ENCODE measurements around the gene CHRNA3.

CHRNA3 gene

GRCh38 chr15:78637776-78638435 lies 17.1 kb upstream of the CHRNA3 start:
- intact Hi-C loops (cut with DNase I), result loop anchor here (2.0 kb wide), 1 partner anchor 71 kb away; no protein-coding TSS in a partner anchor

GRCh38 chr15:78636378-78636859 lies 15.6 kb upstream of the CHRNA3 start:
- intact Hi-C loops (cut with DNase I), result no loop called here

More at GRCh38 chr15:78637776-78638435, 17.1 kb upstream of the CHRNA3 start:
- DNase-seq, result peak in 1 of 10 donors; percentile 26

GRCh38 chr15:78635346-78635745 lies 14.6 kb upstream of the CHRNA3 start:
- peak in 1 of 10 donors; percentile 59 for DNase-seq
- intact Hi-C loops (cut with DNase I), result no loop called here

More at GRCh38 chr15:78636378-78636859, 15.6 kb upstream of the CHRNA3 start:
- peak in 1 of 10 donors; percentile 21 for DNase-seq

GRCh38 chr15:78634210-78635145 lies 13.7 kb upstream of the CHRNA3 start:
- peak in 1 of 10 donors; percentile 53 for DNase-seq
- intact Hi-C loops (cut with DNase I), result no loop called here

- no peak for DNase-seq
- intact Hi-C loops (cut with DNase I), result no loop called here
These were observed 12.6 kb upstream of the CHRNA3 start for GRCh38 chr15:78633348-78633747.

- DNase-seq, result peak in 1 of 10 donors; percentile 43
- intact Hi-C loops (cut with DNase I), result no loop called here
These were observed 10.3 kb upstream of the CHRNA3 start for GRCh38 chr15:78630886-78631633.

GRCh38 chr15:78629716-78630065 lies 8.9 kb upstream of the CHRNA3 start:
- intact Hi-C loops (cut with DNase I), result no loop called here
- peak in 1 of 10 donors; percentile 62 for DNase-seq

- intact Hi-C loops (cut with DNase I), result no loop called here
- DNase-seq, result peak in 1 of 10 donors; percentile 73
These were observed 8.4 kb upstream of the CHRNA3 start for GRCh38 chr15:78629031-78629715.

- intact Hi-C loops (cut with DNase I), result no loop called here
- no peak for DNase-seq
These were observed 7.4 kb upstream of the CHRNA3 start for GRCh38 chr15:78628227-78628626.

- intact Hi-C loops (cut with DNase I), result no loop called here
- DNase-seq, result no peak
These were observed 6.6 kb upstream of the CHRNA3 start for GRCh38 chr15:78627348-78627747.

GRCh38 chr15:78626381-78626995 lies 5.7 kb upstream of the CHRNA3 start:
- DNase-seq, result no peak
- intact Hi-C loops (cut with DNase I), result no loop called here

- DNase-seq, result no peak
- intact Hi-C loops (cut with DNase I), result no loop called here
These were observed 4.9 kb upstream of the CHRNA3 start for GRCh38 chr15:78625606-78626280.

- intact Hi-C loops (cut with DNase I), result no loop called here
- no peak for DNase-seq
These were observed 4.1 kb upstream of the CHRNA3 start for GRCh38 chr15:78624651-78625590.

- no peak for DNase-seq
- intact Hi-C loops (cut with DNase I), result no loop called here
These were observed 3.1 kb upstream of the CHRNA3 start for GRCh38 chr15:78623786-78624497.

- intact Hi-C loops (cut with DNase I), result no loop called here
- DNase-seq, result no peak
These were observed 1.1 kb upstream of the CHRNA3 start for GRCh38 chr15:78621810-78622402.

GRCh38 chr15:78620021-78620526 lies 722 bp downstream of the CHRNA3 start:
- DNase-seq, result peak in 1 of 10 donors; percentile 81
- intact Hi-C loops (cut with DNase I), result no loop called here
